ENCODE data around the gene TRAPPC2.
"Not testable (repeated sequence)": the region's sequence is repeated elsewhere in the genome, so short reads cannot be mapped to it uniquely, and the experiment has no call there.

The TRAPPC2 gene

GRCh38 chrX:13698432-13698831, 36.0 kb downstream of the TRAPPC2 start:
- DNase-seq (ENCODE audit: low spot score), result no peak

GRCh38 chrX:13697976-13698375, 36.4 kb downstream of the TRAPPC2 start:
- no peak for DNase-seq (ENCODE audit: low spot score)

GRCh38 chrX:13697455-13697854, 37.0 kb downstream of the TRAPPC2 start:
- DNase-seq (ENCODE audit: low spot score), result peak; percentile 10

DNA sequence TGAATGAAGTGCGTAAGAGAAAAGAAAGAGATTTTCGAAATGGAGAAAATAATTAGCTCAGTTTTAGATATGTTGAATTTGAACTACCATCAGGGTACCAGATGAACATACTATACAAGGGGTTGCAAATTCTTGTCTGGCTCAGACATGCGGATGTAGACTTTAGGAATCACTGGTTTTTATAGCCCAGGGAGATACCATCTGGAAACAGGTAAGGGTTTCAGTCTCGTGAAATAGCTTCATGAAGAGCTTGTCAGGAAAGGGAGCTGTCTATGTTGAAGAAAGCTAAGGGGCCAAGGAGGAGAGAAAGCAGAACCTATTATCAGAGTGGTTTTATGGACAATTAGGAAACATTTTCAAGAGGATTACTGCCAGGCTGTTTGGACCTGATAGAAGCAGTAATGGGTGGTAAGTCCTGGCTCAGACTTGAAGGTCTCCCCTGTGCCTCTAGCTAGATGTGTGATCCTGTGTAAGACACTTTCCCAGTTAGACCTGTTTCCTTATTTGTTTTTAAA, 38.8 kb downstream of the TRAPPC2 start:
- DNase-seq (ENCODE audit: low spot score), result no peak

- DNase-seq (ENCODE audit: low spot score), result no peak
Observed at GRCh38 chrX:13694983-13695382, 39.4 kb downstream of the TRAPPC2 start.

DNA sequence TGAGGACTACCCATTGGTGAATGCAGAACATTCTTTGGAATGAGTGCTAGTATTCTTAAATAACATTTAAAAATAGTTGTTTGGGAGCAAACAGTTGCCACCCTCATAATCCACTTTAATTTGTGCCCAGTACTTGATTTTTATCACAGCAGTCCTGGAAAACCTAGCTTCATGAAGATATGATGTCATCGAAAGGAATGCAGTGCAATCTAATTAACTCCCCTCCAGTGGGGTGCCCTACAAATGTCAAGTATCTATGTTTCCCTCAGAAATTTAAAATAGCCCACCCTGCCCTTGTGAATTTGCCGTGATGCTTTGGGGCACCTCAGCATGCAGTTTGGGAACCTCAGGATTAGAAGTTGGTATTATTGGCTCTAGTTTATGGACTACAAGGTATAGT, 40.1 kb downstream of the TRAPPC2 start:
- DNase-seq (ENCODE audit: low spot score), result no peak

- DNase-seq (ENCODE audit: low spot score), result no peak
Observed at GRCh38 chrX:13693341-13693961, 41.0 kb downstream of the TRAPPC2 start.

- DNase-seq (ENCODE audit: low spot score), result no peak
Observed at GRCh38 chrX:13692771-13693231, 41.6 kb downstream of the TRAPPC2 start.

GRCh38 chrX:13691841-13692371, 42.5 kb downstream of the TRAPPC2 start:
- no peak for DNase-seq (ENCODE audit: low spot score)

- DNase-seq (ENCODE audit: low spot score), result no peak
Observed at GRCh38 chrX:13690836-13691235, 43.6 kb downstream of the TRAPPC2 start.

GRCh38 chrX:13689741-13690211, 44.6 kb downstream of the TRAPPC2 start:
- DNase-seq (ENCODE audit: low spot score), result no peak

DNA sequence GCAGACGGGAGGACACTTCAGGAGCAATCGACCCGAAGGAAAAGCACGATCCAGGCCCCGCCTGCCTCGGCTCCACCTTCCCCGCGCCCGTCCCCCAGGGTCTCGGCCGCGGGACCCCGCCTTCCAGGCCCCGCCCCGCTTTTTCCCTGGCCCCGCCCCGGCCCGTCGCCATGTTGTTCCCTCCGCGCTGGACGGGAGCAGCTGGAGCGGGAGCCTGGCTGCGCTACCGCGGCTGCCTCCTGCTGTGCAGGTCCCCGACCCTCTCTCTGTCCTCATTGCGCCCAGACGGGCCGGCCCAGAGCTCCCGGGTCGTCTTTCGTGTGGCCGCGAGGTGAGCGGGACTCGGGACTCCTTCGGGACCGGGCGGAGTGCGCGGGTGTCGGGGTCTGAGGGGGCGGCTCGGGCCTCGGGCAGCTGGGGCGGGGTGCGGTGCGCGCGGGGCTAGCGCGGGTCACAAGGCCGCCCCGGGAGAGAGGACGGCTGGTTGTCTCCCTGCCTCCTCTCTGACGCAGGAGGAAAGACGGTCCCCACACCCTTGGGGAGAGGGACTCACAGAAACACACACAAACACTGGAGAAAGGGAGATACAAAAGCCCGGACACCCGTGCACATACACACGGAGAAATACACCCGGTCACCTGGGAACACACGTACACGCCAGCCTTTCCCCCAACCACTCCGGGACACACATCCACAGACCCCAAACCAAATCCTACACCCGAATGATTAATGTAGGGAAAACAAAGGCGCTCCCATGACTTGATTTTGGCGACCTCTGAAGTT, 45.3 kb downstream of the TRAPPC2 start, which contains the start of gene RAB9A:
TSS of gene RAB9A (plus strand) at position 171 of the 783 bp plus-strand sequence. CDS start 19,619 bp downstream, outside the sequence.
- DNase-seq (ENCODE audit: low spot score), result peak; percentile 70

DNA sequence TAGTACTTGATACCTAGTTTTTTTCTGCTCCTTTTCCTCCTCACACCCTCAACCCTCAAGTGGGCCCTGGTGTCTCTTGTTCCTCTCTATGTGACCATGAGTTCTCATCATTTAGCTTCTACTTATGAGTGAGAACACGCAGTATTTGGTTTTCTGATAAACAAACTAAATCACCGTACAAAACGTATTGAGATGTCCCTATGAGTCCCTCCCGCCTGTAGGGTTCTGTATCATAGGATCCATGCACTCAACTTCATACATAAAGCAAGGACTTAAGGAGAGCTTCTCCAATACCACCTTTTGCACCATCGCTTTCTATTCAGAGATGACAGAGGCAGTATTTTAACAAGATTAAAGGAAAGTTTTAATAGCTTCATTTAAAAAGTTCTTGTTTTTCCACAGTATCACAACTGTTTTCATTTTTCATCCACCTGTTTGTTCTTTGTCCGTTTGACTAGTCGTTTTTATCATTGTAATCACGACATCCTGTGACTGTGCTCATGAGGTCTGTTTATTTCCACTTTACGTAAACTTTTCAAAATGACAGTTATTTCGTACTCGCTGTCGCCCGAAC, 45.9 kb downstream of the TRAPPC2 start:
- DNase-seq (ENCODE audit: low spot score), result no peak

DNA sequence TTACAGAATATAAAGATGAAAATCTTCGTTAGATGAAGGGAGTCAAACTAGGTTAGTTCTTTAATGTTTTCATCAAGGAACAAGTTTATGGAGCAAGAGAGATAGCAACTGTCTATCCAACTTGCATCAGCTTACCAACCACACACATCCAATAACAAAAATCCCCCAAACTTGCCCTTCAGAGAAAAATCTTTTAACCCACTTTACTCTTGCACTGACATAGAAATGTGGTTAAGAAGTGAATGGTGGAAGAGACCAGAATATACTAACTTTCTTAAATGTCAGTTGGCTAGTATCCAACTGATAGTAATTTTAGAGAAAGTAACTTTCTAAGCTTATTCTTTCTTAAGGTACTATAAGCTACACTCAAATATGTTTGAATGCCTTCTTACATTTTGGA, 47.2 kb downstream of the TRAPPC2 start:
- DNase-seq (ENCODE audit: low spot score), result no peak

GRCh38 chrX:13685126-13685763, 49.2 kb downstream of the TRAPPC2 start:
- no peak for DNase-seq (ENCODE audit: low spot score)

DNA sequence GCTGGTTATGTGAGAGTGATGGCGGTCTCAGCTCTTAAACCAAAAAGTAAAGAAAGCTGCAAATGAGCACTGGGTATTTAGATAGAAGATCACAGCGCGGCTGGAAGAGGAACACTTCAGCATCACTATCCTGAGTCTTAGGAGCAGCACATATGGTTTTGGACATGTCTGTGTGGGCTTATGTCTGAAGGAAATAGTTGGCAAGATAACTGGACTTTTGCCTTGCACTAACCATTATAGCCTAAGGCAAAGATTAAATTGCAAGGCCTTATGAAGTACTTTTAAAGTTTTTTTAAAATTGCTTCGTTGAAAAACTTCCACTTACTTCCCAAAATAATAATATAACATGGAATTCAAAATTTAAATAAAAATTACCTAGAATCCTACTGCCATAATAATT, 50.1 kb downstream of the TRAPPC2 start:
- no peak for DNase-seq (ENCODE audit: low spot score)

DNA sequence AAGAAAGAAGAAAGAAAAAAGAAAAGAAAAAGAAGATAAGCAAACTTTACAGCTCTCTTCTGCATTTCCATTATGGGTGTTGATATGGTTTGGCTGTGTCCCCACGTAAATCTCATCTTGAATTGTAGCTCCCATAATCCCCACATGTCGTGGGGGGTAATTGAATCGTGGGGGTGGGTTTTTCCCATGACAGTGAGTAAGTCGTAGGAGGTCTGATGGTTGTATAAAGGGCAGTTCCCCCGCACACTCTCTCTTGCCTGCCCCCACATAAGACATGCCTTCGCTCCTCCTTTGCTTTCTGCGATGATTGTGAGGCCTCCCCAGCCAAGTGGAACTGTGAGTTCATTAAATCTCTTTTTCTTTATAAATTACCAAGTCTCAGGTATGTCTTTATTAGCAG, 52.8 kb downstream of the TRAPPC2 start:
- DNase-seq (ENCODE audit: low spot score), result no peak

- not testable (repeated sequence) for DNase-seq (ENCODE audit: low spot score)
Observed at GRCh38 chrX:13679700-13680099, 54.7 kb downstream of the TRAPPC2 start.

GRCh38 chrX:13676885-13677284, 57.5 kb downstream of the TRAPPC2 start:
- DNase-seq (ENCODE audit: low spot score), result no peak

DNA sequence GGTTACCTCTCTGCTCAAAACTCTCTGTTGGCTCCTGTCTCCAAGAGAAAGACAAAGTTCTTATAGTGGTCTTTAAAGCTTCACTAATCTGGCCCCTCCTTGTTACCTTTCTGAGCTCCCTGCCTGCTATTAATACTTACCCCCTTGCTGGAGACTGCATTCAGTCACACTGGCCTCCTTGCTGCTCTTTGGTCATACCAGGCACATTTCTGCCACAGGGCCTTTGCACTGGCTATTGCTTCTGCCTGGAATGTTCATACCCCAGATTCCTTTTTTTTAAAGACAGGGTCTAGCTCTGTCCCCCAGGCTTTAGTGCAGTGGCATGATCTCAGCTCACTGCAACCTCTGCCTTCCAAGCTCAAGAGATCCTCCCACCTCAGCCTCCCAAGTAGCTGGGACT, 61.4 kb downstream of the TRAPPC2 start:
- no peak for DNase-seq (ENCODE audit: low spot score)

GRCh38 chrX:13670197-13670596, 64.2 kb downstream of the TRAPPC2 start:
- DNase-seq (ENCODE audit: low spot score), result no peak

DNA sequence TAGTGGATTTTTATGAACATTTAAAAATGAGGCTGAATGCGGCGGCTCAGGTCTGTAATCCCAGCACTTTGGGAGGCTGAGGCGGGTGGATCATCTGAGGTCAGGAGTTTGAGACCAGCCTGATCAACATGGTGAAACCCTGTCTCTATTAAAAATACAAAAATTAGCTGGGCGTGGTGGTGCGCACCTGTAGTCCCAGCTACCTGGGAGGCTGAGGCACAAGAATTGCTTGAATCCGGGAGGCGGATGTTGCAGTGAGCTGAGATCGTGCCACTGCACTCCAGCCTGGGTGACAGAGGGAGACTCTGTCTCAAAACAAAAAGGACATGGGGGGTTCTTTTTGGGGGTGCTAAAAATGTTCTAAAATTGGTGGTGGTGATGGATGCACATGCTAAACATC, 64.7 kb downstream of the TRAPPC2 start:
- not testable (repeated sequence) for DNase-seq (ENCODE audit: low spot score)

All from CD4-positive, alpha-beta T cell treated with Interleukin-15 for 4 hours (primary cell).